SK-N-MC (cell line): Measurements from ENCODE around the gene KCNJ4.
A peak's percentile ranks its signal among the peaks of the same experiment; 100 is the strongest.
"Not testable (repeated sequence)": the region's sequence is repeated elsewhere in the genome, so short reads cannot be mapped to it uniquely, and the experiment has no call there.

Experiments used
- DNase-seq: peaks from one replicate; pipeline ENCODE4 v3.0.0-alpha.2; 2011; ENCODE audit warnings: low read depth, low spot score
- H3K27ac ChIP-seq: fragments of 200-600 bp; sonication (generic); 2 replicates; pipeline ENCODE4 v1.5.1; 2016; ENCODE audit warnings: mixed run types
- H3K36me3 ChIP-seq: fragments of 200-600 bp; sonication (generic); 2 replicates; pipeline ENCODE4 v1.6.1; 2017; ENCODE audit warnings: antibody characterized with exemption, low read length, mixed read lengths; ENCODE audit not compliant: insufficient read depth
- H3K4me3 ChIP-seq: fragments of 200-600 bp; sonication (generic); 2 replicates; pipeline ENCODE4 v1.5.1; 2016
- H3K9ac ChIP-seq: fragments of 200-600 bp; sonication (generic); 2 replicates; pipeline ENCODE4 v1.8.0; 2017; ENCODE audit warnings: mixed run types, mixed read lengths; ENCODE audit not compliant: insufficient read length
- H3K9me3 ChIP-seq: fragments of 200-600 bp; sonication (generic); 2 replicates; pipeline ENCODE4 v1.6.1; 2017; ENCODE audit warnings: low read depth, mild to moderate bottlenecking, antibody characterized with exemption, low read length, moderate library complexity, mixed read lengths
- EZH2 ChIP-seq: fragments of 200-600 bp; sonication (generic); IDR thresholded peaks from one replicate; pipeline ENCODE4 v1.6.1; 2017; ENCODE audit warnings: antibody characterized with exemption
- FOXP2 ChIP-seq: optimal IDR thresholded peaks from 2 replicates; pipeline ENCODE3; 2011; ENCODE audit warnings: mild to moderate bottlenecking, moderate library complexity; ENCODE audit not compliant: insufficient read depth; ENCODE audit errors: extremely low read length, control extremely low read depth
- POLR2AphosphoS5 ChIP-seq: IDR thresholded peaks from 2 replicates; pipeline ENCODE4 v1.6.1; 2012; ENCODE audit warnings: mild to moderate bottlenecking, low read depth, low read length, borderline replicate concordance

KCNJ4 gene

DNA sequence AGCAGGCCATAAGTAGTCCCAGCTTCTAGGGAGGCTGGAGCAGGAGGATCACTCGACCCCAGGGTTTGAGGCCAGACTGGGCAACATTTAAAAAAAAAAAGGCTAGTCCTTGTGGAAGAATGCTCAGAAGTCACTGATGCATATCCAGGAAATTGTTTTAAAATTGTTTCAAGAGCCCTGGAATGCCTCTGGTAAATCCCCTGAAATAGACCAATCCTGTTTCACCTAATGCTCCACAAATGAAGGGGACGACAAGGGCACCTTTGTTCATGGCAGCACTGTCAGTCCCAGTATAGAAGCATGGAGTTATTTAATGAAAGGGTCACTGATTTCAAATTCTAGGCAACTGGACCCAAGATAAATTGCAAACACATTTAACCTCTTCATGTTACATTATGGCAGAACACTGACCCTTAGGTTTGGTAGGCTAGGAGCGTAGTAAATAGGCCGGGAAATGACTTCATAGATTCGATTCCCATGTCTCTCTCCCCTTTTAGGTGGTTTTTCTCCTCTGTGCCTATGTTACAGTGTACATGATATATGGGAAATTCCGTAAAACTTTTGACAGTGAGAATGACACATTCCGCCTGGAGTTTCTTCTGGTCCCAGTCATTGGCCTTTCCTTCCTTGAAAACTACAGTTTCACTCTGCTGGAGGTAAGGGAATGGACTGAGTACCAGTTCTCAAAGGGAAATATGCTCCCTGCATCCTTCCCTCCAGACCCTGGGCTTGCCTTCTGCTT lies 24.3 kb upstream of the KCNJ4 start:
- no peak for DNase-seq
- H3K27ac ChIP-seq: peak overlapping the region; percentile 61; the same call in 1 of the 2 replicates

DNA sequence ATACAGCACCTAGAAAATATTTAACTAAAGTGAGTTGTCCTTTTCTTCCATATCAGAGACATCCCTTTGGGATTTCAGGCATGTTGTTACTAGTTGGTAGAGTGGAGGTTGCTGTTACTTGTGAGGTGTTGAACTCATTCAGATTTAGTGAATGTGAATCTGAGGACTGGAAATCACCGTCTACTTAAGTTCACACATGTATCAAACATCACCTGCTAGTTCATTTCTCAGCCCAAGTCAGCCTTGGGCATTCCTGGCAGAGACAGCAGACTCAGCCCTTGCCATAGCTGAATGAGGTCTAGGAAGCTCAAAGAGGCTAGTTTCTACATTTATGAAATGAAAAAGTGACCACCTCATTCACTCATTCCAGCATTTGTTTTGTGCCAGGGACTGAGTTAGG lies 22.6 kb upstream of the KCNJ4 start:
- Histone ChIP-seq H3K9ac (no peak overlapping the region), H3K36me3 (peaks cover 17% of the 10 kb centered on the region), H3K4me3 (no peak overlapping the region), H3K27ac (no peak overlapping the region), H3K9me3 (no peaks in the 10 kb centered on the region)
- DNase-seq: no peak
- no peak for TF ChIP-seq FOXP2
- TF ChIP-seq EZH2: no peak
- no peak for TF ChIP-seq POLR2AphosphoS5

More for the DNA sequence above, 24.3 kb upstream of the KCNJ4 start:
- H3K4me3 ChIP-seq: no peak overlapping the region
- TF ChIP-seq EZH2 (no peak), FOXP2 (no peak), POLR2AphosphoS5 (no peak; the same call in 1 of the 2 replicates)
- no peak overlapping the region for H3K9ac ChIP-seq
- no peaks in the 10 kb centered on the region for H3K9me3 ChIP-seq
- peaks cover 34% of the 10 kb centered on the region for H3K36me3 ChIP-seq

DNA sequence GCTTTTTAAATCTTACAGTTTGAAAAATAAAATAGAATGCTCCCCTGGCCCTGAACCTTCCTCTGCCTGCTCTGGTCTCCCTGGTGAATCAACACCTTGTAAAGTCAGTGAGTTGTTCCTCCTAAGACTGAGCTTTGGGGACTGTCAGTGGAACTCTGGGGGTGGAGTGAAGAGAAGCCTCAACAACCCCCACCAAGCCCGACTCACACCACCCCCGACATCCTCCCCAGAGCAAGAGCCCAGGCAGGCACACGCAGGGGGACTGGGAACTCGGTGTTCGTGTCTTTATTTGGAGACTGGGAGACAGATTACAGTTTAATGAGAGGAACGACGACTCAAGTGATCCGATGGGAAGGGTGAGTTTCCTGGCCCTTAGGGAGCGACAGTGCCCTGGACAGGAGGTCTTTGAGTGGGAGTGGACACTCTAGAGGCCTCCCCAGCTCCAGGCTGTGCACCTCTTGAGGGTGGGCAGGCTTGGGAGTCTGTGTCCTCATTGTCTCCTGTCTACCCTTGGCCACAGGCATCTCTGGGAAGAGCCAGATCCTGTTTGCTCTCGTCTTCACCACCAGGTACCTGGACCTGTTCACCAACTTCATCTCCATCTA lies 19.1 kb upstream of the KCNJ4 start:
- Histone ChIP-seq H3K9me3 (no peaks in the 10 kb centered on the region), H3K27ac (no peak overlapping the region), H3K36me3 (no peaks in the 10 kb centered on the region), H3K9ac (no peak overlapping the region), H3K4me3 (no peak overlapping the region)
- DNase-seq: no peak
- TF ChIP-seq EZH2 (no peak), FOXP2 (no peak), POLR2AphosphoS5 (no peak)

DNA sequence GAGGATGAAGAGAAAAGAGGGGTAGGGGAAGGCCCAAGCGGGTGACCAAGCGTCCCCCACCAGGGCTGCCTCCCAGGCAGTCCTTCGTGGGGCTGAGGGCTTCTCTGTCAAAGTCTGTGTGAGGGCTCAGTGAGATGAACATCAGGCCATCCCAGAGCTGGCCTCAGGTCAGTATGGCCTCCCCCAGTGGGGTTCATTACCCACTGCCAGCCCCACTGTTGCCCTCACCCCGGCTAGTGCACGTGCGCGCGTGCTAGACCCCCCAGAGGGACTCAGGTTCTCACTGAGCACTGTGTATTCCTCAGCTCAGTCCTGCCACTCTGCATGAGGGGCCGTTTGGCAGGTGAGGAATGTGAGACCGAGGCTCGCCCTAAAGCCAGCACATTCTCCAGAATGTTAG lies 16.2 kb upstream of the KCNJ4 start:
- Histone ChIP-seq H3K4me3 (no peak overlapping the region), H3K9me3 (no peaks in the 10 kb centered on the region), H3K27ac (no peak overlapping the region), H3K36me3 (no peaks in the 10 kb centered on the region), H3K9ac (no peak overlapping the region)
- no peak for DNase-seq
- TF ChIP-seq FOXP2: no peak
- TF ChIP-seq POLR2AphosphoS5: no peak
- TF ChIP-seq EZH2: no peak

DNA sequence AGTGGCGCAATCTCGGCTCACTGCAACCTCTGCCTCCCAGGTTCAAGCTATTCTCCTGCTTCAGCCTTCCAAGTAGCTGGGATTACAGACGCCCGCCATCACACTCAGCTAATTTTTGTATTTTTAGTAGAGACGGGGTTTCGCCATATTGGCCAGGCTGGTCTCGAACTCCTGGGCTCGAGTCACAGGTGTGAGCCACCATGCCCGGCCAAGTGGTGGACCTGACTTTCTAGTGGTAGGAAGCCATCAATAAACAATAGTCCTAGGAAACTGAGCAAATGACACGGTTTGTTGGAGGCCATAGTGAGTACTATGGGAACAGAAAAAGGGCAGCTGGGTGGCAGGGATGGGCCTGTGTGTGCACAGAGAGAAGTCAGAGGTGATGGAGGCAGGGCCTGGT lies 15.2 kb upstream of the KCNJ4 start:
- H3K36me3 ChIP-seq, H3K4me3 ChIP-seq, H3K9ac ChIP-seq, H3K27ac ChIP-seq, H3K9me3 ChIP-seq, DNase-seq: not testable (repeated sequence)

DNA sequence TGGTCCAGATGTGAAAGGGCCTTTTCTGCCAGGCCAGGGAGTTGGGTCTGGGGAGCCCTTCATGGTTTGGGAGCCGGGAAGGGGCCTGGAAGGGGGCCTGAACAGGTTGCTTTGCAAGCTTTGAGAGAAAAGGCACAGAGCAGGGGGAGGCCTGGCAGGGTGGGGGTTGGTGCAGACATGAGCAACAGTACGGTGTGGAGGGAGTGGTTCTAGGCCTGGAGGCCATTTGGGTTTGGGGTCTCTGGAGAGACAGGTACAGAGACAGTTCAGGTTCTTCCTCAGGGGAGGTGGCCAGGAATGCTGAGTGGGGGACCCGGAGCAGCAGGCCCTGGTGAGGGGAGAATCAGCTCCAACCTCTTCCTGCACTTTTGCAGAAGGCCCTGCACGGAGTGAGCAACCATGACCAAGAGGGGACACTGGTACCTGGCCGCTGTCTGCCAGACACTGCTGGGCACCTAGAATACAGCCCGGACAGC lies 14.3 kb upstream of the KCNJ4 start:
- Histone ChIP-seq H3K9ac (no peak overlapping the region), H3K4me3 (no peak overlapping the region), H3K27ac (no peak overlapping the region), H3K9me3 (no peaks in the 10 kb centered on the region), H3K36me3 (no peaks in the 10 kb centered on the region)
- TF ChIP-seq FOXP2 (no peak), POLR2AphosphoS5 (no peak), EZH2 (no peak)
- DNase-seq: no peak

DNA sequence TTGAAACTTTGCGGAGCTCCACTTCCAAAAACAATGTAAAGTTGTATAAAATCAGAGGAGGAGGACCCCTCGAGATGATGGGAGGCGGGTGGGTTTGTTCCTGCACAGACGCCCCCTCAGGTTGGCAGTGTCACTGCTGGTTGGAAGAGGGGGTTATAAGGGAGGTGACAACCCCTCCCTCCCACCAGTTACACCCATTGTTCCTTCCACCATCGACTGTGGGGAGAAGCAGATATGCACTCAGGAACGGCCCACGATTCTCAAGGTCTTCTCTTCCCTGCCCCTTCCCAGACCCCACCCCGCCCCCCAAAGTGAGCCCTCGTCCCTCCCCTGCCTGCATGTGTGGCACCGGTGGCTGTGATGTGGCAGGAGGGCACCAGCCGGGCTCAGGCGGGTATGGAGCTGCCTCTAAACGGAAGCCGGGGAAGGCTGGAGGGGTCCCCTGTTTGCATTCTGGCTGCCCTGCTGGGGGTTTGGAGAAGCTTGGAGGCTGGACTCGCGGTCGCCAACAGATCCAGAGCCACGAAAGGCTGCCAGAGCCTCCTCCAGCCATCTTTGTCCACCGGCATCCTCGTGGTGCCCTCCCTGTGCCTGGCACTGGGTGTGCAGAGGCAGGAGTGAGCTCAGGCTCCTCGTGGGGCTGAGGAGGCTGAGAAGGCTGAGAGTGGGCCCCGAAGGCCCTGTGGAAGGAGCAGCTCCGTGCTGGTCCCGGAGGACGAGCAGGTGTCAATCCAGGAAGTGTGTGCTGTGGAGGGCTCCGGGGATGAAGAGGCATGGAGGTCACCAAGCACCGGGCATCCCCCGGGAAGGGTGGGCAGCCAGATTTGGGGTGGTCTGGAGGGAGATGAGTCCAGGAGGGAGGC lies 13.7 kb upstream of the KCNJ4 start:
- DNase-seq: no peak
- H3K9ac ChIP-seq: no peak overlapping the region

DNA sequence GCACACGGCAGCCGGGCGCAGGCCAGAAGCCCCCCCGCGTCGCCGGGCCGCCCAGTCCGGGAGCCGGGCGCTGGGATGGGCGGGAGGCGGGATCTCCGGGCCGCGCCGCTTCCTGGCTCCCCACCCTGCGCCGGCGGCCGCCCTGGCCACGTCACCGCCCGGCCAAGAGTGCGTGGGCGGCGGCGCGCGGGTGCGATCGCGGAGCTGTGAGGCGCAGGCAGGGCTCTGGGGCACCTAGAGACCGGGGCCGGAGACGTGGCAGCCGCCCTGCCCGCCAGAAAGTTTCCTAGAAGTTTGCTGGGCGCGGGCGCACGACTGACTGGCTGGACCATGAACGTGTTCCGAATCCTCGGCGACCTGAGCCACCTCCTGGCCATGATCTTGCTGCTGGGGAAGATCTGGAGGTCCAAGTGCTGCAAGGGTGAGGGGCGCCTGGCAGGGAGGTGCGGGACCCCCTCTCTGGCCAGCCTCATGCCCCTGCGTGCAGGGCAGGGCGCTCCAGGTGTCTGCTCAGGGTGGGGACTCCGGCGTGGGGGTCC lies 13.0 kb upstream of the KCNJ4 start, which contains the start of gene KDELR3:
TSS of gene KDELR3 (plus strand) at position 193 of the 539 bp plus-strand sequence. CDS start at position 331, 138 bp downstream.
- Histone ChIP-seq H3K9me3 (no peaks in the 10 kb centered on the region), H3K36me3 (no peaks in the 10 kb centered on the region), H3K27ac (no peak within 1 kb of the TSS), H3K9ac (no peak within 1 kb of the TSS), H3K4me3 (no peak within 1 kb of the TSS)
- TF ChIP-seq POLR2AphosphoS5 (no peak), EZH2 (no peak), FOXP2 (no peak)
- no peak for DNase-seq

More for the DNA sequence above, 13.7 kb upstream of the KCNJ4 start:
- Histone ChIP-seq H3K27ac (no peak overlapping the region), H3K4me3 (no peak overlapping the region), H3K36me3 (no peaks in the 10 kb centered on the region), H3K9me3 (no peaks in the 10 kb centered on the region)
- no peak for TF ChIP-seq POLR2AphosphoS5
- no peak for TF ChIP-seq EZH2
- no peak for TF ChIP-seq FOXP2
